Activated CD8-positive, alpha-beta T cell treated with anti-CD3 and anti-CD28 coated beads for 36 hours (primary cell): Measurements from ENCODE around the gene MANEAL. TPM values are rescaled to one million over a fixed set of nuclear protein-coding genes. Genes with fewer than 3 reads are reported as not detected.

Experiments
- ATAC-seq: fragments of 200-7000 bp; cut with Tn5 transposase; one replicate; pipeline ENCODE4 v1.10.0; 2021; ENCODE audit warnings: mild to moderate bottlenecking, moderate library complexity
- CTCF ChIA-PET: fragments of 350-600 bp; sonication (Branson Sonifier 250); formaldehyde crosslinking; loops from one replicate; lab custom pipeline; 2021; ENCODE audit warnings: antibody characterized with exemption; lab: Charles Lee
- POLR2A ChIA-PET: fragments of 350-600 bp; sonication (Branson Sonifier 250); formaldehyde crosslinking; loops from one replicate; lab custom pipeline; 2021; ENCODE audit warnings: antibody characterized with exemption; lab: Charles Lee
- DNase-seq: peaks from one replicate; pipeline ENCODE4 v3.0.0-alpha.2; 2020
- H3K27ac Mint-ChIP-seq: one replicate; pipeline ENCODE4 v1.8.0; 2021; ENCODE audit warnings: mild to moderate bottlenecking, mixed read lengths
- H3K27me3 Mint-ChIP-seq: one replicate; pipeline ENCODE4 v1.8.0; 2021; ENCODE audit warnings: mixed read lengths
- H3K36me3 Mint-ChIP-seq: one replicate; pipeline ENCODE4 v1.8.0; 2021; ENCODE audit warnings: low read depth, mixed read lengths
- H3K4me1 Mint-ChIP-seq: one replicate; pipeline ENCODE4 v1.8.0; 2021; ENCODE audit warnings: low read depth, mixed read lengths
- H3K4me3 Mint-ChIP-seq: one replicate; pipeline ENCODE4 v1.8.0; 2021; ENCODE audit warnings: mild to moderate bottlenecking, moderate library complexity, mixed read lengths
- H3K9me3 Mint-ChIP-seq: one replicate; pipeline ENCODE4 v1.8.0; 2021; ENCODE audit warnings: mixed read lengths
- CTCF ChIP-seq: fragments of 200-600 bp; IDR thresholded peaks from one replicate; pipeline ENCODE4 v1.8.0; 2022; ENCODE audit warnings: antibody characterized with exemption, mild to moderate bottlenecking
- intact Hi-C: fragments of 100-400 bp; cut with micrococcal nuclease; formaldehyde crosslinking; loops from one replicate; pipeline ENCODE4 v1.10.0; 2022
- total RNA-seq, 2 experiments: library from RNA; stranded (reverse); gene quantifications; one replicate each; pipeline ENCODE4 v1.2.3, GENCODE V29; 2021

The MANEAL gene
- total RNA-seq, 2 experiments from 2014 or later = 1.2 to 1.4 TPM

GRCh38 chr1:37831109-37831508 is 37.5 kb downstream of the MANEAL start:
- no peak for TF ChIP-seq CTCF
- POLR2A ChIA-PET = interaction anchor here (0.6 to 0.7 kb wide), 2 partner anchors 10 to 11 kb away, joined by 3 read pairs; no protein-coding TSS in a partner anchor
- ATAC-seq (no peak), DNase-seq (no peak)
- no peak overlapping the region for H3K27ac Mint-ChIP-seq
- no peaks in the 10 kb centered on the region for H3K9me3 Mint-ChIP-seq
- no peak overlapping the region for H3K4me3 Mint-ChIP-seq
- H3K27me3 Mint-ChIP-seq = no peaks in the 10 kb centered on the region
- CTCF ChIA-PET = no interaction called here
- peaks cover 29% of the 10 kb centered on the region for H3K36me3 Mint-ChIP-seq
- H3K4me1 Mint-ChIP-seq = peaks cover 3% of the 10 kb centered on the region
- intact Hi-C loops = no loop called here

- POLR2A ChIA-PET = interaction anchor here (0.6 kb wide), 1 partner anchor 11 kb away, joined by 3 read pairs; no protein-coding TSS in a partner anchor
- H3K36me3 Mint-ChIP-seq = peaks cover 29% of the 10 kb centered on the region
Measured at GRCh38 chr1:37831809-37832208, 38.2 kb downstream of the MANEAL start.

GRCh38 chr1:37836788-37837187 is 43.1 kb downstream of the MANEAL start:
- intact Hi-C loops = no loop called here
- Mint-ChIP-seq H3K4me1 (no peaks in the 10 kb centered on the region), H3K36me3 (peaks cover 33% of the 10 kb centered on the region), H3K27ac (no peak overlapping the region), H3K27me3 (no peaks in the 10 kb centered on the region), H3K4me3 (no peak overlapping the region), H3K9me3 (no peaks in the 10 kb centered on the region)
- ATAC-seq = no peak
- ChIA-PET POLR2A (no interaction called here), CTCF (interaction anchor here (0.7 kb wide), 1 partner anchor 25 kb away, joined by 3 read pairs; no protein-coding TSS in a partner anchor)
- TF ChIP-seq CTCF = no peak
- DNase-seq = no peak

More at GRCh38 chr1:37831809-37832208, 38.2 kb downstream of the MANEAL start:
- TF ChIP-seq CTCF = no peak
- intact Hi-C loops = no loop called here
- CTCF ChIA-PET = no interaction called here
- DNase-seq = no peak
- Mint-ChIP-seq H3K4me3 (no peak overlapping the region), H3K4me1 (peaks cover under 1% of the 10 kb centered on the region), H3K9me3 (no peaks in the 10 kb centered on the region), H3K27me3 (no peaks in the 10 kb centered on the region), H3K27ac (no peak overlapping the region)
- no peak for ATAC-seq

- Mint-ChIP-seq H3K27me3 (no peaks in the 10 kb centered on the region), H3K36me3 (peaks cover 23% of the 10 kb centered on the region), H3K4me1 (peaks cover 13% of the 10 kb centered on the region), H3K9me3 (no peaks in the 10 kb centered on the region), H3K27ac (no peak overlapping the region), H3K4me3 (no peak overlapping the region)
- DNase-seq (no peak), ATAC-seq (no peak)
- TF ChIP-seq CTCF = no peak
- CTCF ChIA-PET = interaction anchor here (4.1 kb wide), 1 partner anchor 20 kb away, joined by 17 read pairs; the partner anchor contains the start of gene MTF1
- POLR2A ChIA-PET = no interaction called here
- intact Hi-C loops = no loop called here
Measured at GRCh38 chr1:37839676-37840075, 46.0 kb downstream of the MANEAL start.

GRCh38 chr1:37840711-37841110 is 47.1 kb downstream of the MANEAL start:
- intact Hi-C loops = no loop called here
- ChIA-PET CTCF (interaction anchor here (0.8 to 4.1 kb wide), 2 partner anchors 19 to 131 kb away, joined by 3 to 17 read pairs; partner anchors contain the start of gene MTF1), POLR2A (interaction anchor here (0.8 to 1.1 kb wide), 2 partner anchors 10 kb away, joined by 3 read pairs; no protein-coding TSS in a partner anchor)
- TF ChIP-seq CTCF = no peak
- H3K4me3 Mint-ChIP-seq = no peak overlapping the region
- no peaks in the 10 kb centered on the region for H3K27me3 Mint-ChIP-seq
- H3K36me3 Mint-ChIP-seq = peaks cover 26% of the 10 kb centered on the region
- H3K9me3 Mint-ChIP-seq = no peaks in the 10 kb centered on the region
- H3K4me1 Mint-ChIP-seq = peaks cover 21% of the 10 kb centered on the region
- ATAC-seq = no peak
- no peak for DNase-seq
- no peak overlapping the region for H3K27ac Mint-ChIP-seq
